GM12873 (cell line): Measurements from ENCODE around the gene RO60.

Experiments
- CTCF ChIP-seq: IDR thresholded peaks from 2 replicates; pipeline ENCODE4 v1.5.1; 2012; ENCODE audit warnings: low read depth, mild to moderate bottlenecking, moderate library complexity, low read length, control low read depth; ENCODE audit not compliant: insufficient read depth; ENCODE audit errors: missing control alignments

Gene RO60

GRCh38 chr1:193025218-193025617 lies 34.2 kb upstream of the RO60 start:
- TF ChIP-seq CTCF = no peak

GRCh38 chr1:193030280-193030679 lies 29.1 kb upstream of the RO60 start:
- no peak for TF ChIP-seq CTCF

GRCh38 chr1:193031431-193031830 lies 28.0 kb upstream of the RO60 start:
- TF ChIP-seq CTCF = no peak

GRCh38 chr1:193033610-193034009 lies 25.8 kb upstream of the RO60 start:
- TF ChIP-seq CTCF = no peak

- no peak for TF ChIP-seq CTCF
Measured at GRCh38 chr1:193036337-193037047, 22.9 kb upstream of the RO60 start.

- TF ChIP-seq CTCF = no peak
Measured at GRCh38 chr1:193040011-193040410, 19.4 kb upstream of the RO60 start.

- no peak for TF ChIP-seq CTCF
Measured at GRCh38 chr1:193042766-193043691, 16.4 kb upstream of the RO60 start.
